Loucy (cell line): ENCODE measurements around the gene CTNND2.

Source experiments
- CTCF ChIP-seq: fragments of 200-600 bp; sonication (generic); conservative IDR thresholded peaks from 2 replicates; pipeline ENCODE4 v1.5.1; 2014; ENCODE audit warnings: mild to moderate bottlenecking, antibody characterized with exemption, low read length
- EZH2phosphoT487 ChIP-seq: fragments of 200-600 bp; IDR thresholded peaks from 2 replicates; pipeline ENCODE4 v1.6.1; 2018; ENCODE audit warnings: antibody characterized with exemption, mild to moderate bottlenecking, moderate library complexity, borderline replicate concordance

- TF ChIP-seq EZH2phosphoT487 (no peak), CTCF (no peak)
Measured at GRCh38 chr5:11780641-11781345, 123.5 kb downstream of the CTNND2 start.
